ENCODE data around the gene ISG20L2.

Gene ISG20L2

DNA sequence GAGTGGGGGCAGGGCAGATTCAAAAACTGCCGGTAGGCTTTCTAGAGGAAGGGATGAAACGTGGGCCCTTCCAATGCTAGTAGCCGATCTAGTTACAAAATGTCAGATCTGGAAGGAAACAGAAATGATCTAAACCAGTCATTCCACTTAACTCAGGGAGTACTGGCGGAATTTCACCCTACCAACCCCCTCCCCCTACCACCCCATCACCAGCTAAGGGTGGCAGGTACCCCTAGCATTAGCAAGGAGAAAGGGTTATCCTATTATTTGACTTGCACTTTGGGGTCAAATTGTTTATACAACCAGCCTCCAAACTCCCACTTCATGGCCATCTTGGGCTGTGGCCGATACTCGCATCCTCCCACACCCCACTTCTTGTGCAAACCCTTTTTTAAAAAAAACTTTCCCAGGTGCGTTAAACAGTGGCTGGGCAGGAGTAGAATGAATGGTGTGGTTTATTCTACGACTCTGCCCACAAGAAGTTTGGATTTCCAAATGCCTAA is 13.0 kb upstream of the ISG20L2 start:
- no peak for DNase-seq (ENCODE audit: low read depth in 4 of 4, low spot score in 1 of 4)

GRCh38 chr1:156740741-156741480 is 12.3 kb upstream of the ISG20L2 start, which contains the start of gene MRPL24:
MRPL24 (minus strand) TSS chr1:156741088; CDS start chr1:156738704, 2,384 bp downstream.
- DNase-seq (ENCODE audit: low read depth in 4 of 4, low spot score in 1 of 4) = peak; percentile 81 to 95 (median 92)

GRCh38 chr1:156740237-156740740 is 11.7 kb upstream of the ISG20L2 start:
- DNase-seq (ENCODE audit: low read depth in 4 of 4, low spot score in 1 of 4) = no peak

DNA sequence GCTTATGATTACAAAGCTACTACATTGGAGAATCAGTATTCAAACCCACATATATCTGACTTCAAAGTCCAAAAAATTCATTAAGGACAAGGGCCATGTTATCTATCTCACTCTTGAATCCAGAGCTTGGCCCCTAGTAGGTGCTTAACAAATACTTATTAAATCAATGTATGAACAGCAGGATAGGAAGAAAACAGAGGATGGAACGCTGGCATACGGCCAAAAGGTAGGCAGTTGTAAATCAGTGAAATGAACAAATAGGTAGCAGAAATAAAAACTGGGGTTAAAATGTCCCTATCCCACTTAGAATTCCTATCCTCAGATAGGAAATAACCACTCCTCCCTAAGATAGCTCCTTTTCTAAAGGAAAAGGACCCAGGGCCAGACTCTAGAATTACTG is 10.3 kb upstream of the ISG20L2 start:
- DNase-seq (ENCODE audit: low read depth in 4 of 4, low spot score in 1 of 4) = no peak

DNA sequence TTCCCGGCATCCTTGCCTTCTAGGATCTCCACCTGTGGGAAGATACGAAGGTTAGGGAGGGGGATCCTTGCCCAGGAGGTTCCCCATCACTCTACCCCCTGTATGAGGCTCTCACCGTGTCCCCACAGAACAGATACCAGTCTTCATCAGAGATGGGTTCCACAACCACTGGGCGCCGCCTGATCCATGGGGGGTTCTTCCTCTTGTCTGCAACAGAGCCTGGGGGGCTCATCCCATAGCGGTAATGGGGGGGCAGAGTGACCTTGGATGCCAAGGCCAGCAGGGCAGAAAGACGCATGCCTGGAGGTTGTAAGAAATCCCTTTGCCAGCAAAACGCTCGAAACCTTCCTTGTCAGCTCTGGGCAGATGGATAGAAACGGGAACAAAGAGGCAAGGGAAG is 9.8 kb upstream of the ISG20L2 start:
- DNase-seq (ENCODE audit: low read depth in 4 of 4, low spot score in 1 of 4) = no peak

- no peak for DNase-seq (ENCODE audit: low read depth in 4 of 4, low spot score in 1 of 4)
Measured at GRCh38 chr1:156733989-156734584, 5.5 kb upstream of the ISG20L2 start.

- peak in 3 of 4 experiments; percentile 65 to 73 (median 70) for DNase-seq (ENCODE audit: low read depth in 4 of 4, low spot score in 1 of 4)
Measured at GRCh38 chr1:156727926-156728598, 504 bp downstream of the ISG20L2 start, which contains the start of gene METTL25B. METTL25B (plus strand) TSS chr1:156728469; CDS start chr1:156729105, 636 bp downstream.

DNA sequence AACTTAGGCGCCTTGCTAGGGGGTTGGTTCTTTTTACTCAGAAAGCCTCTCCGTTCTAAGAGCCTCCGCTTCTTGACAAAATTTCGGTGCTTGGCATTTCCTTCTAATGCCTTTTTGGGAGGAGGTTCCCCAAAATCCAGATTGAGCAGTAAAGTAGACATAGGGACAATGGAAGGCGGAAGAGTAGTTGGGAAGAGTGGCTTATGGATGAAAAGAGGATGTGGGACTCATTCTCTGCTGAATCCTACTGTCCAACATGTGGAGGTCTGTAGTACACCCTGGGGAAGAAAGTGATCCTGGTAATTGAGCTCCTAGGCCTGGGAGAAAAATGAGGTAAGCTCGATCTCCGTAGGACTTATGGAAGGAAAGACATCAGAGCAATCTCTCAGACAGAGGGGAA is 1.1 kb downstream of the ISG20L2 start:
- no peak for DNase-seq (ENCODE audit: low read depth in 4 of 4, low spot score in 1 of 4)

DNA sequence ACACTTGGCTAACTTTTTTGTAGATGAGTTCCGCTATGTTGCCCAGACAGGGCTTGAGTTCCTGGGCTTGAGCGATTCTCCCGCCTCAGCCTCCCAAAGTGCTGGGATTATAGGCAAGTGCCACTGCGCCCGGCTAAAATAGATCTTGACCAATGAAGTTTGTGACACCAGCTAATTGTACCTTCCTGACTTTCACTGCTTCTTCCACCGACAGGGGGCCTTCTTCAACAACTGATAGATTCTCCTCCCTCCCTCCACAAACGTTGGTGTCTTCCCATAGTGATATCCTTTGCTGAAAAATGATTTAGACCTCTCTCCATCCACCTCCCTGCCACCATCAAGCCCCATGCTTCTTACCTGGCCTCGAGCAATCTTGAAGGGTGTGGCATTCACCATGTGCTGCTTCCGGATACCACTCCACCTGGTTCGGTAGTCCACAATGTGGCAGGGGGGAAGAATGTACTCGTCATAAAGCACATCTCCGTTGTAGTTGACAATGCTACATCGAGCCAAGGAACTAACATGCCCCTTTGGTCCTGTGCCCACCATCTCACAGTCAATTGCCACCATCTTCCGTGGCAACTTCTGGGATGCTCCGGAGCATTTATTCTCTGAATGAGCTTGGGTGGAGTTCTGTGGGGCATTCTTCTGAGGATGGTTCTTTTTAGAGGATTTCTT is 1.9 kb downstream of the ISG20L2 start:
- DNase-seq (ENCODE audit: low read depth in 4 of 4, low spot score in 1 of 4) = no peak

- peak; percentile 59 to 66 (median 64) for DNase-seq (ENCODE audit: low read depth in 4 of 4, low spot score in 1 of 4)
Measured at GRCh38 chr1:156725683-156726280, 2.8 kb downstream of the ISG20L2 start.

- no peak for DNase-seq (ENCODE audit: low read depth in 4 of 4, low spot score in 1 of 4)
Measured at GRCh38 chr1:156721535-156721934, 7.0 kb downstream of the ISG20L2 start.

DNA sequence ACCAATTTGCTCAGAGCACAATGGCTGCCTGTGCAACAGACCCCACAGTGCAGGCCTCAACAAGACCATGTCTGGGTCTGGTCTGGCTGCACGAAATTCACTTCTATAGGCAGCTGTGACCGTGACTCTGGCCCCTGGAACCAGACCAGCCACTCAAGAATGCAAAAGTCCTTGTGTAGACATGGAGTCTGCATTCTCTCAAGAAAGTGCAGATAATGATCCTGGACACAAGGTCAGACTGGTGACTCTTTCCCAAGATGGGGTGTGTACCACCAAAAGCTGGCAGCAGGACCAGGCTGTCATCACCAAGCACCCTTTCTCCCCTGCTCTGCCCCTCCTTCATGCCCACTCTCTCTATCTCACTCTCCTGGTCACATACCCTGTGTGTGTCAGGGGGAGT is 7.4 kb downstream of the ISG20L2 start:
- DNase-seq (ENCODE audit: low read depth in 4 of 4, low spot score in 1 of 4) = no peak

DNA sequence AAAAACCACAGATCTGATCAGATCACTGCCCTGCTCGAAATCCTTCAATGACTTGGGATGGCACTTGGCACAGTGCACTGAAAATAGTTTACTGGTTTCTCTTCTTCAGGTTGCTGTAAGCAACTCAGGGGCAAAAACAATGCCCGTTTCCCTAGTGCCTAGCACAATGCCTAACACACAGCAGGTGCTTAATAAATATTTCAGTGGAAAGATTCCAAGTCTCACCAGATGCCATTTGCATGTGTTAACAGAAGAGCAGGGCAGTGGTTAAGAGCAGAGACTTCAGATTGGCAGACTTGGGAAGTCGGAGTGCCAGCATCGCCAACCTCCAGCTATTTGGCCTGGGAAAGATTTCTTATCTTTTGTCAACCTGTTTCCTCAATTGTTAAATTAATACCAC is 11.2 kb downstream of the ISG20L2 start:
- no peak for DNase-seq (ENCODE audit: low read depth in 4 of 4, low spot score in 1 of 4)

DNA sequence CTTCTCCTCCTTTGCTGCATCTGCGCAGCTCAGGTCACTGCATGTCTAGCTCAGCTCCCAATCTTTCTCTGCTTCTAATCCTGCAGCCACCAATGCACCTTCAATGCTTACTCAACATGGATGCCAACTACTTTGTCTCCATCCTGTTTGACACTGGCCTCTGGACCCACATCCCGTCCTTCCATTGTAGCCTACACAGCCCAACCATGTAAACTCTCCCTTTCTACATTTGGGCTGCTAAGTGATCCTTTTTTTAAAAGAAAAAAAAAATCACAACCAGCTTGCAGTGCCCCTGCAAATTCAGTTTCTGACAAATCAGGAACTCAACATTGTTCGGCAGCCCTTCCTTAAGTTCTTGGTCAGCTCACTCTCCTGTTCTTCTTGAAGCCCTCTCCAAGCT is 13.7 kb downstream of the ISG20L2 start:
- DNase-seq (ENCODE audit: low read depth in 4 of 4, low spot score in 1 of 4) = no peak

DNA sequence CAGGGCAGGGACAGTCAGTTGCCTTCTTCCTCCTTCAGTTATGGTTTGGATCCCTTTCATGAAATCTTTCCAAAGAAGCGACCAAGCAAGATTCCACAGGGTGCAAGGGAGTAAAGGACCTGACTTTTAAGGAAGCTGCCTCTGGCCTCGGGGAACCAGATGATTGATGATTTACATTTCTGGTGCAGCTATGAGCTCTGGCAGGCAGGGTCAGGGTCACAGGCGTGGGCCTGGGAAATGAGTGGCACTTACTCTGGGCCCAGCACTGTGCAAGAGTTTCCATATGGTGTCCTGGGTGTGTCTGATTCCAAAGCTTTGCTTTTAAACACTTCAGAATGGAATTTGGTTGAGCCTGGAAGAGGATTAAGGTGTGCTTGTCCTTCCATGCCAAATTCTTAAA is 15.9 kb downstream of the ISG20L2 start:
- DNase-seq (ENCODE audit: low read depth in 4 of 4, low spot score in 1 of 4) = no peak

GRCh38 chr1:156711011-156711817 is 17.4 kb downstream of the ISG20L2 start:
- no peak for DNase-seq (ENCODE audit: low read depth in 4 of 4, low spot score in 1 of 4)

- no peak for DNase-seq (ENCODE audit: low read depth in 4 of 4, low spot score in 1 of 4)
Measured at GRCh38 chr1:156709757-156710489, 18.6 kb downstream of the ISG20L2 start.

- DNase-seq (ENCODE audit: low read depth in 4 of 4, low spot score in 1 of 4) = no peak
Measured at GRCh38 chr1:156709031-156709430, 19.5 kb downstream of the ISG20L2 start.

DNA sequence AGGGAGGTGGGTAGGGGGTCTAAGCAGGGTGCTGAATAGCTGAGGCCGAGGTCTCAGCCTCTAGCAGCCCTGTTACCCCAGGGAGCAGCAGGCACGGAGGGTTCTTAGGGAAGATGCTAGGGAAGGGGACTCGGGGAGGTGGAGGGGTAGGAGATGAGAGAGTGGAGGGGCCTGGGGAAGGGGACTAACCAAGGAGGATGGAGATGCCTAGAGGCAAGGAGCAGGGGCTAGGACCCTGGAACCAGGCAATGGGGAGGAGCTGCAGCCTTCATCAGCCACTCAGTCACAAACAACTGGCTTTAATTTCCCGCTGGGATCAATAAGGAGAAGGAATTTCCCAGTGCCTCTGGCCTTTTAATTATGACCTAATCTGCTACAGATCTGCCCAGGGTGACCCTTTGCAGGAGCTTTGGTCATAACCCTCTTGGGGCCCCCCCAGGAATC is 20.3 kb downstream of the ISG20L2 start:
- DNase-seq (ENCODE audit: low read depth in 4 of 4, low spot score in 1 of 4) = no peak

Measured in stimulated activated CD4-positive, alpha-beta T cell treated with anti-CD3 and anti-CD28 coated beads, Interleukin-1b, Interleukin-23, amount 100 ng/mL, for 24 hours (primary cell).